Stromal cell of bone marrow (primary cell): ENCODE data around the gene HLA-DRA.

Experiments used
- DNase-seq: peaks from one replicate; pipeline ENCODE4 v3.0.0-alpha.2; 2012; ENCODE audit warnings: low read depth

Gene HLA-DRA

GRCh38 chr6:32475392-32476206, 35.9 kb downstream of the HLA-DRA start:
- no peak for DNase-seq

GRCh38 chr6:32483968-32484613, 44.4 kb downstream of the HLA-DRA start:
- no peak for DNase-seq

GRCh38 chr6:32484614-32484998, 44.9 kb downstream of the HLA-DRA start:
- DNase-seq, result no peak

GRCh38 chr6:32488083-32488482, 48.4 kb downstream of the HLA-DRA start:
- no peak for DNase-seq

- no peak for DNase-seq
Measured at GRCh38 chr6:32491700-32492099, 52.0 kb downstream of the HLA-DRA start.

GRCh38 chr6:32492351-32492750, 52.7 kb downstream of the HLA-DRA start:
- DNase-seq, result no peak
